Femur (tissue), 1 donor: ENCODE measurements around the gene DDA1.
A peak's percentile ranks its signal among the peaks of the same experiment; 100 is the strongest.

Source experiments
- DNase-seq: peaks from one replicate; pipeline ENCODE4 v3.0.0-alpha.2; 2017

The DDA1 gene

DNA sequence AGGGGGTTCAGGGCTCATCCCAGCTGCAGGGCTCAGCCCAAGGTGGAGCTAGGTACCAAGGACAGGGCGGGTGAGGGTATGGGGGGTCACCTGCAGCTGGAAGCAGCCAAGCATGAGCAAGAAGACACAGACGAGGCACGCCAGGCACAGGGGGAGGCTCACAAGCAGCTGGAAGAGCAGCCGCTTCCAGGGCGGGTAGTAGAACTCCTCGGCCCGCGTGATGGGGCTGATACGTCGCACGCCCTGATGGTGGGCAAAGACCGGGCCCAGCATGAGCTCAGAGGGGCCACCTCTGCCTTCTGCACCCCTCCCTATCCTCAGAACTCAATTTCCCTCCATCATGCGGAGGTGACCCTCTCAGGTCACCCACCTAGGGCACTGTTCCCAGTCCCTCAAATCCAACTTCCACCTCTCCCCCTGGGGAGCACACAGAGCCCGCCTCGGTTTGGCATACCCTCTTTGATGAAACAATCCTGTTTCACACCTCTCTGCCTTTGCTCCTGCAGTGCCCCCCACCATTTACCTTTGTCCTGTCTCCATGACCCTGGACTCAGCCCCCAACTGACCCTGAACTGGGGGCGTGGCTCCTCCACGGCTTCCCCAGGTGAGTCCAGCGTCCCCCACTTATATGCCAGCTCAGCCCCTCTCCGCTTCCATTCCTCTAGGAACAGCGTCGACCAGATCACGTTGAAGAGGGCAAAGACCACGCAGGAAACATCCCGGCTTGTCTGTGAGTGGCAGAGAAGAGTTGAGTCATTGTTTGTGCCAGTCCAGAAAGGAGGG, 21.1 kb downstream of the DDA1 start:
- DNase-seq, result no peak

DNA sequence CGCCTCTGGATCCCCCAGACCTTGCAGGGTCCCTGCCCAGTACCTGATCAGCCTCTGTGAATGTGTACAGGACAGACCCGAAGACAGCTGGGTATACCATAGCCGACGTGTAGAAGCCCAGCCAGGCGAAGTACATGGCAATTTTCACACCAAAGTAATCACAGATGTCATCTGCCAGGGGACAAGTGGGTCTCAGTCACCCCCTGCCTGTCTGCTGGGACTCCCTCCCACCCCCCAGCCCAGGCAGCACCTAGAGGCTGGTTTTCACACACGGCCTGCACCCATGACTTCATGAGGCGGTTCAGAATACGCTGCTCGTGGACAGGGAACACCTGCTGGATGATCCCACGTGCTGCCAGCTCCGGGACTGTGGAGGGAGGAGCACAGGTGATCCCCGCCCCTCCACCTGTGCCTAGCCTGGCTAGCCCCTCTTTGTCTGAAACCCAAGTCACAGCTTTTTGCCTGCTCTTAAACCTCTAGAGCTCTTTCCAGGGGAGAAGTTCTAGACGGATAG, 21.7 kb downstream of the DDA1 start:
- DNase-seq, result no peak

DNA sequence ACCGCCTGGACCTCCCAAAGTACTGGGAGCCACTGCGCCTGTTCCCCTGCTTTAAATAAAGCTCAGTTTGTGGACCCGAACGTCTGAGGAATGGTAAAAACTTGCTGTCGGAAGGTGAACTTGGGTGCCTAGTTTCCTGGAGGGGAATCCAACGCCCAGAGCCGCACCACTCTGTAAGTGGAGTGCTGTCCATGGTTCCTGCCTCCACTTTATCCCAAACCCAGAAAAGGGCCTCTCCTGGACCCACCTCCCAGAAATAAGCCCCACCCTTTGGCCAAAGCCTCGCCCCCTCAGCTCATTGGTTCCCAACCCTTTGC, 23.0 kb downstream of the DDA1 start:
- DNase-seq, result no peak

DNA sequence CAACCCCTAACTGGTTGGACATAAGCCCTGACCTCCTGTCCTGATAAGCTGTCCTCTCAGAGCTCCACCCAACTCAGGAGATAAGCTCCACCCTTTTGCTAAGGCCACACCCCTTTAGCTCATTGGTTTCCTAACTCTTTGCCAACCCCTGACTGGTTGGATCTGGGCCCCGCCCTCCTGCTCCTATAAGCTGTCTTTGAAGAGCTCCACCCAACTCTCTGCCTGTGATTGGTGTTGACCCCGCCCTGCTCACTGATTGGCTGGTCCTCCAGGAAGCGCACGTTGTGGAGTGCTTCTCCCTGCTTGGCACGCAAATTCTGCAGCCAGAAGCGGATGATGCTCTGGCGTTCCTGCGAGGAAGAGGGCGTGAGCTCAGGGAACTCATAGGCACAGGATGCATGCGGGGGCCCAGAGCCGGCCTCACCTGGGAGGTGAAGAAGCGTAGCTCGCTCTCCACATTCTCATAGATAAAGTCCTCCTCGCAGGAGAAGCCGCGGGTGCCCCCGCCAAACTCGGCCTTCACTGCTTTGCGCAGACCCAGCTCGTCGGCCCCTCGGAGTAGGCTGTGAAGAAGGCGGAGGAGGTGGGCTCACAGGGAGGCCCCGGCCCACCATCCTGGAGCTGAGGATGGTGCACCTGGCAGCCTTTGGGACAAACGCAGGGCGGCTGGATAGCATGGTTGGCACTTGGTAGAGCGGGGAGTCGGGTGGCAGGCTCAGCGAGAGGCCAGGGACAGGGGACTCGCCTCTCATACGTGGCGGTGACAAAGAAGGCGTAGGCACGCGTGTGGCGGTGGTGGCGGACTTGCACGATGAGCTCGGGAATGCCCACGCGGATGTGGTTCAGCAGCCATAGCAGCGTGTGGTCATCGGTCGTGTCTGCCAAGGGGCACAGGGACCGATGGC, 23.6 kb downstream of the DDA1 start:
- peak; percentile 37 for DNase-seq

DNA sequence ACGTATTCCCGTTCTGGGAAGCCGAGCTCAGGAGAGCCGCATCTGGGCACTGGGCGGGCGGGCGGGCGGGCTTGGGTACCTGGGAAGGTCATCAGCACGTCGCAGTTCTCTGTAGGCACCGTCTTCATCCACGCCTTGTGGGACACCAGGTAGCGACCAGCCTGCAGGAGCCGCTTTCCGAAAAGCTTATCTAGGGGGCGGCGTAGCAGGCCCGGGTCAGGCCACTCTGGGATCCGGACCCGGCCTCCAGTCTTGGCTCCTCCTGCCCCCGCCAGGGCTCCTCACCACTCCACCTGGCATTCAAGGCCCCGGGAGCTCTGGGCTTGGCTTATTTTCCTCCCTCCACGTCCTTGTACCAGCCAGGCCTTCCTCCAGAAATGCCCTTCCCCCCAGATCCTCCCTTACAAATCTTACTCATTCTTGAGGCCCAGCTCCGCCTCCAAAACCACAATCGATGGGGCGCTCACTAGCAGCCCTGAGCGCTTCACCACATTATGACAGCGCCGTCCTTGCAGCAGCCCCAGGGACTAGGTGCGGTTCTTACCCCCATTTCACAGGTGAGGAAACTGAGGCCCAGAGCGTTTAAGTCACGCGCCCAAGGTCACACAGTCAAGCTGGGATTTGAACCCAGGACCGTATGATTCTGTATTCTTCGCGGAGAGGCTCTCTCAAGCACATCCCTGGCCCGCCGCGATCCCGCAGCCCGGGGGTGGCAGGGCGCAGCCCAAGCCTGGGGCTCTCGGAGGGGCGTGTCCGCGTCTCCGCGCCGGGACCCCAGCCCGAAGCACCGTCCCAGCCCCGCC, 24.4 kb downstream of the DDA1 start:
- peak; percentile 58 for DNase-seq

DNA sequence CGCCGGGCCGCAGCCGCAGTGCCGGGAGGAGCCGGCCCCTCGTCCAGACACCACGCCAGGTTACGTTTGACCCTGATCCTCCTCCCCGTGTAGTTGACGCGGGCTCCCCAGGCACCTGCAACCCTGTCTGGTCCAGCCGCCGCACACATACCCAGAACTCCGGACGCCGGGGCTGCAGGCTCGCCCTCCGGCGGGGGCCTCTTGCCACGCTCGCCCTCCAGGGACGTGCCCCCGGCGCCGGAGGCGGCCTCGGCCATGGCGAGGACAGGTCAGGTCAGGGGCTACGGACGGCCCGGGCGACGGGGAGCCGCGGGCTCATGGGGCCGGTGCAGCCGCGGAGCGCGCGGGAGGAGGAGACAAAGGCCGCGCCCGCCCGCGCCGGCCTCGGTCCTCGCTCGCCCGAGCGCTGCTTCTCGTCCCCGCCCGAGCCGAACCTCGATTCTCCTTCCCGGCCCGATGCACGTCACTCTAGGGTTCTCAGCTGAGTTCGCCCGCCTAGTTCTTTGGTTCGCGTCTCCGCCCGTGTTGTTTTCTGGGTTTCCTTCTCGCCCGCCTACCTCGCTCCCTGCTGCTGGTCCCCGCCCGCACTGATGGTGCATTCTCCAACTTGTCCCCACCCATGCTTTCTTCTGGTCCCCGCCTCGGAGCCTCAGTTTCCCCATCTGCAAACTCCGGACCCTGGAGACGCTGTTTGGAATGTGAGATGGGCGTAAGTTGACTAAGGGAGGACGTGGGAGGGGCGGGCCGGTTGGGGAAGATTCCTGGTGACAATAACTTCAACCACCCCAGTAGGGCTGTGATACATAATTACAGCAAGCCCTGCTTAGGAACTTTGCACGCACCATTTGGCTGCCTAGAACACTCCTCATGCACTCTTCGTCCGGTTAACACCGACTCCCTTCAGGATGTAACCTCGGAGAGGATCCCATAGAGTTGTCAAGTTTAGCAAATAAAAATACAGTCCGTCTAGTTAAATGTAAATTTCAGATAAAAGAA, 25.3 kb downstream of the DDA1 start, which contains the start of gene ANO8:
ANO8 (minus strand) TSS at position 442 of the 996 bp plus-strand sequence; CDS start at position 257, 185 bp downstream.
- peak; percentile 97 for DNase-seq

DNA sequence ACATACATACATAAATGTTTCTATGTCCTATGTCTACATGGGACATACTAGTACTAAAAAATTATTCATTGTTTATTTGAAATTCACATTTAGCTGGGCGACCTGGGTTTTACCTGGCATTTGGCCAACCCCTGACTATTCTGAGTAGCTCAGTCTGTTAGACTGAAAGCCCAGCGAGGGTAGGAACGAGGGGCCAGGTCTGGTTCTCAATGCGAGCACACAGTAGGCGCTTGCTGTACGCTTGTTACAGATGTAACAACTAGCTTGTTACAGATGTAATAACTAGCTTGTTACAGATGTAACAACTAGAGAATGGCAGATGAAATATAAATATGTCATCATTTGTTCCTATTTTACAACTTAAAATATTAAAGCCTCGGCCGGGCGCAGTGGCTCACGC, 26.2 kb downstream of the DDA1 start:
- no peak for DNase-seq

DNA sequence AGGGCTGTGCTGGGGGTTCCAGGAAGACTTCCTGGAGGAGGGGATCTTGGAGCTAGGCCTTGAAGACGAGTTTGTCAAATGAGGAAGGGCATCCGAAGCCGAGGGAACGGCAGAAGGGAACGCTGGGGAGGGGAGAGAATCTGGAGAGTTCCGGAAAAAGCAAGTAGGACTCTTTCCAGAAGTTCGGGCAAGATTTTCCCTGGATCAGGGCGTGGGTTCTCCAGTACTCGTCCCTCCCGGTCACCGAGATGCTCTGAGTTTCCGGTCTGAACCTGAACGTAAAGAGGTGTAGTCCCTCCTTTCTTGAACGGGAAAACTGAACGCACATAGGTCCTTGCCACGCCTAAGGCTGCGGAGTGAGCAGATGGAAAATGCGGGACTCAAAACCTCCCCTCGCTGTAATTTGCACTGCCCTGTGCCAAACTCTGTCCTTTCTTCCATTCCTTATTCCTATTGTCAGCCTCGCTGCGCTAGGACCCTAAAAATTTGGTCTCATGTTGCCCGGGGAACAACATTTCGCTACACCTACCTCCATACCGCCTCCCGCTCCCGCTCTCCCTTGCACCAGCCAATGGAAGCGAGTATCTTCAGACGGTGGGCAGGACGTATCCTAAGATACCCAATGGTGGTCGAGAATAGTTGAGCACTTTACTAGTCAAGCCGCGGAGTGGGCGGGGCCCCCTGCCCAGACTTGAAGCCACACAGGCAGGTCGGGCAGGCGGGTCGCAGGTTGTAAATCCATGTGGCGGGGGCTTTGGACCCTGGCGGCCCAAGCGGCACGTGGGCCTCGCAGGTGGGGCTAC, 27.7 kb downstream of the DDA1 start, which contains the start of gene GTPBP3:
GTPBP3 (plus strand) TSS at position 682 of the 803 bp plus-strand sequence; CDS start at position 741, 59 bp downstream.
- peak; percentile 98 for DNase-seq

DNA sequence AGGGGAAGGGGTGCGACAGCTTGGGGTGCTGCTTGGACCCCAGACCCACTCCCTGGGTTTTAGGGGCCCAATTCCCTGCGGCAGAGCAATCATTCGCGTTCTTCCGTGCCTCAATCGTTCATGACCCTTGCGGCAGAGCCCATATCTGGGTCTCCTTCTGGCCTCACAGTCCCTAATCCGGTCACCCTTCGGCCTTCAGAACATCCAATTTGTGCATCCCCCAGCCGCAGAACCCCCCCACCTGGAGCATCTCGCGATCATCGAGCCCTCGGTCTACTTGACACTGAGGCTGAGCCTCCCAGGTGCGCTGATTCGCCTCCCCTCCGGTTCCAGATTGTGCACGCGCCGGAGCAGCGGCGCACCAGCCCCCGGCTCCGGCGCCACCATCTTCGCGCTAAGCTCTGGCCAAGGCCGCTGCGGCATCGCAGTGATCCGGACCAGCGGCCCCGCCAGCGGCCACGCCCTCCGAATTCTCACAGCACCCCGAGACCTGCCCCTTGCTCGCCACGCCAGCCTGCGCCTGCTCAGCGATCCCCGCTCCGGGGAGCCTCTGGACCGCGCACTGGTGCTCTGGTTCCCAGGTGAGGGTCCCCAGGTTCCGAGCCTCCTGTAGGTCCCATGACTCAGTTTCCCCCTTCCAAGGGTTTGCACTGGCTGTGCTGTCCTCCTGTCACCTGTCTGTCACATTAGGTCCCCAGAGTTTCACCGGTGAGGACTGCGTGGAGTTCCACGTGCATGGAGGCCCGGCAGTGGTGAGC, 28.5 kb downstream of the DDA1 start:
- peak; percentile 36 for DNase-seq

DNA sequence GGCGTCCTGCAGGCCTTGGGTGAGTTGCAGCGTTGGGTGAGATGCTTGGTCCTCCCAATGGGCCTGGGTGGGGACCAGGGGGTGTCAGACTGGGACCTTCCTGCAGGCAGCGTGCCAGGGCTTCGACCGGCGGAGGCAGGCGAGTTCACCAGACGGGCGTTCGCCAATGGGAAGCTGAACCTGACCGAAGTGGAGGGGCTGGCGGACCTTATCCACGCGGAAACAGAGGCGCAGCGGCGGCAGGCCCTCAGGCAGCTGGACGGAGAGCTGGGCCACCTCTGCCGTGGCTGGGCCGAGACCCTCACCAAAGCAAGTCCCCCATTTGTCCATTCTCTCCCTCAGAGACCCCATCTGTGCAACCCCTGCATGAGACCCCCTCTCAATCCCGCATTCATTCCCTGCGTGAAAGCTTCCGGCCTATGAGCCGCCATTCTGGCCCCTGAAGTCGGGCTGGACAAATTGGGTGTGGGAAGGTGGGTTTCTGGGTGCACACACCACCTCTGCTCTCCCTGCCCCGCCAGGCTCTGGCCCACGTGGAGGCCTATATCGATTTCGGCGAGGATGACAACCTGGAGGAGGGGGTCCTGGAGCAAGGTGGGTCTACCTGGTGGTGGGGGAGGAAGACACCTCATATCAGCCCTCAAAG, 29.2 kb downstream of the DDA1 start:
- peak; percentile 48 for DNase-seq

DNA sequence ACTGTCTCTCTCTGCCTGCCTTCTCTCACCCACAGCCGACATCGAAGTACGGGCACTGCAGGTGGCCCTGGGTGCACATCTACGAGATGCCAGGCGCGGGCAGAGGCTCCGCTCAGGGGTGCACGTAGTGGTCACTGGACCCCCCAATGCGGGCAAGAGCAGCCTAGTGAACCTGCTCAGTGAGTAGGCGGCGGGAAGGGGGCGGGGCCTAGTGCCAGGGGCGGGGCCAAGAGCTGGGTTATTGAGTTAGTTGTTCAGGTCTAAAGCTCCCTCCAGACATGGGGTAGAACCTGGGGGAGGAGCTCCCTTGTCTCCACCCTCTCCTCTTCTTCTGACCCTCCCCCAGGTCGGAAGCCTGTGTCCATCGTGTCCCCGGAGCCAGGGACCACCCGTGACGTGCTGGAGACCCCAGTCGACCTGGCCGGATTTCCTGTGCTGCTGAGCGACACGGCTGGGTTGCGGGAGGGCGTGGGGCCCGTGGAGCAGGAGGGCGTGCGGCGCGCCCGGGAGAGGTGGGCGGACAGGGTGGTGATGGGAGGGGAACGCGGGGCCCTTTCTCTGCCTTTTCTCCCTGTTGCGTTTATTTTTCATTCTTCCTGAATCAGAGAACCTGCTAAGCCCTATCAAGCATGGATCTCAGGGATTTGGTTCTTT, 29.9 kb downstream of the DDA1 start:
- peak; percentile 40 for DNase-seq

DNA sequence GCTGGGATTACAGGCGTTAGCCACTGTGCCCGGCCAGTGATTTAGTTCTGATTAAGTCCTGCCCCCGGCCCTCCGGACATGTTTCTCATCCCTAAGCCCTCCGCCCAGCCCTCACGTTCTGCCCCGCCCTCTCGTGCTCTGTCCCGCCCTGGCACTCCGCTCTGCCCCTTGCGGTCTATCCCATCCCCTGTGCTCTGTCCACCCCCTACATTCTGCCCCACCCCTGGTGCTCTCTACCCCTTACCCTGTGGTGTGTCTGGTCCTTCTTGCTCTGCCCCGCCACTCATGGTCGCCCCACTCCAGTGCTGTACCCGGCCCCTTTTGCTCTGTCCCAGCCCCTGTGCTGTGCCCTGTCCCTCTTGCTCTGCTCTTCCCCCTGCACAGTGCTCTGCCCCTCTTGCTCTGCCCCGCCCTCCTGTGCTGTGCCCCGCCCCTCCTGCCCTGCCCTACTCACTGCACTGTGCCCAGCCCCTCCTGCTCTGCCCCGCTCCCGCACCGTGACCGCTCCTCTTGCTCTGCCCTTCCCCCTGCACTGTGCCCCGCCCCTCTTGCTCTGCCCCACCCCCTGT, 31.0 kb downstream of the DDA1 start:
- DNase-seq, result peak; percentile 45

DNA sequence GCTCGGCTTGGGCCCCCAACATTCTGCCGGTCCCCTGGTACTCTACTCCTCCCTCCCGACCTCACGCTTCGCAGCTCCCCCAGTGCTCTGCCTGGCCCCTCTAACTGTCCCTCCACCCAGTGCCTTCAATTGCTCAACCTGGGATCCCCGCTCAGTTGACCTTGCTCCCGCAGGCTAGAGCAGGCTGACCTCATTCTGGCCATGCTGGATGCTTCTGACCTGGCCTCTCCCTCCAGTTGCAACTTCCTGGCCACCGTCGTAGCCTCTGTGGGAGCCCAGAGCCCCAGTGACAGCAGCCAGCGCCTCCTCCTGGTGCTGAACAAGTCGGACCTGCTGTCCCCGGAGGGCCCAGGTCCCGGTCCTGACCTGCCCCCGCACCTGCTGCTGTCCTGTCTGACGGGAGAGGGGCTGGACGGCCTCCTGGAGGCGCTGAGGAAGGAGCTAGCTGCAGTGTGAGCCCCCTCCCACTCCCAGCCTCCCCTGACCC, 31.6 kb downstream of the DDA1 start:
- DNase-seq, result no peak

DNA sequence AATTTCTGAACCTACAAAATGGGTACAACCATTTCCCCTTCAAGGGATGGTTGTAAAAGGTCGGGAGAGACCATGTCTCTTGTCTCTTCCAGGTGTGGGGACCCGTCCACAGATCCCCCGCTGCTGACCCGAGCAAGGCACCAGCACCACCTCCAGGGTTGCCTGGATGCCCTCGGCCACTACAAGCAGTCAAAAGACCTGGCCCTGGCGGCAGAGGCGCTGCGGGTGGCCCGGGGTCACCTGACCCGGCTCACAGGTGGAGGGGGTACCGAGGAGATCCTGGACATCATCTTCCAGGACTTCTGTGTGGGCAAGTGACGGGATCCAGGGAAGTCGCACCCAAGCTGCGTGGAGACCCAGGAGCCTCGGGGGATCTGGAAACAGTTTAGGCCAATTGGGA, 32.0 kb downstream of the DDA1 start:
- no peak for DNase-seq

DNA sequence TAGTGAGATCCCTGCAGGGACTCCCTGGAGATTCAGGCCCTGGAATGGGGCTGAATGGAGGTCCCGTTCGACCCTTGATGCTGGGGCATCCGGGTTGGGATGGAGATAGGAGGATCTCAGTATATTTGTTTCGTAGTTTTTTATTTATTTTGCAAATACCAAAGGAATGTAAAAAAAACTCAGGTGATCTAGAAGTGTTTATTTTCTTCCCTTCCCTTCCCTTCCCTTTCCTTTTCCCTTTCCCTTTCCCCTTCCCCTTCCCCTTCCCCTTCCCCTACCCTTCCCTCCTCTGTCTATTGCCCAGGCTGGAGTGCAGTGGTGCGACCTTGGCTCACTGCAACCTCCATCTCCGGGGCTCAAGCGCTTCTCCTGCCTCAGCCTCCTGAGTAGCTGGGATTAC, 32.5 kb downstream of the DDA1 start:
- DNase-seq, result no peak

DNA sequence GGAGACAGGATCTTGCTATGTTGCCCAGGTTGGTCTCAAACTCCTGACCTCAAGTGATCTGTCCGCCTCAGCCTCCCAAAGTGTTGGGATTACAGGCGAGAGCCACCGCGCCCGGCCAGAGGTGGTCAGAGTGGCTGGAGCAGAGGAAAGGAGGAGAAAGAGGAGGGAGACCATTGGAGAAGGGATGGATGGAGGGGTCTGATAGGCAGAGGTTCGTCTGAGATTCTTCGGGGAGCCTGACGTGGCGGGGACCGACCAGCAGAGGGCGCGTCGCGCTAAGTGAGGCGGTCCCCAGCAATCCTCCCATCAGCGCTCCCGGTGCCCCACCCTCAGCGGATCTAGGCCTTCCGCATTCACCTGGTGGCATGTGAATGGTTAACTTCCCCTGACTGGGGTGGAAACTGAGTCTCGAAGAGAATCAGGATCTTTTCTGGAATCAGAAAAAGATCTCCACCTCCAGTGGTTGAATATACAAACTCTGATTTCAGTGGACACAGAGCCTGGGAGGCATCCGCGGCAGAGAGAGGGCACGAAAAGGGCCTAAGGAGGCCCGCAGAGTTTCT, 36.8 kb downstream of the DDA1 start:
- peak; percentile 79 for DNase-seq

DNA sequence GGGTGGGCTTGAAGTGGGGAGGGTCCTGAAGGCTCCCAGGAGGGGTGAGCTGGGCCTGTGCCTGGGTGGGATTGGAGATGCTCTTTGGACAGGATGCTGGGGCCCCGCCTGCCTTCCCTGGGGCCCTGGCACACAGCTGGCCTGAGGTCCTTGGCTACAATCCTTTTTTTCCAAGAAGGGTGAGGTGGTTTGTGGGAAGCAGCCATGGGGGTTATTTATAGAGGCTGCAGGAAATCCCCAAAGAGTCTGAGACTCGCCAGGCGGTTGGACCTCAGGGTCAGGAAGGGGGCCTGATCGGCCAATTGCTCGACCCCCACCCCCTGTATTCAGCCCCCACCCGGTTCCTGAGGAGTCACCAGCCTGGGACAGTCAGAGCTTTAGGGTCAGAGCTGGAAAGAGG, 38.0 kb downstream of the DDA1 start:
- DNase-seq, result peak; percentile 72

DNA sequence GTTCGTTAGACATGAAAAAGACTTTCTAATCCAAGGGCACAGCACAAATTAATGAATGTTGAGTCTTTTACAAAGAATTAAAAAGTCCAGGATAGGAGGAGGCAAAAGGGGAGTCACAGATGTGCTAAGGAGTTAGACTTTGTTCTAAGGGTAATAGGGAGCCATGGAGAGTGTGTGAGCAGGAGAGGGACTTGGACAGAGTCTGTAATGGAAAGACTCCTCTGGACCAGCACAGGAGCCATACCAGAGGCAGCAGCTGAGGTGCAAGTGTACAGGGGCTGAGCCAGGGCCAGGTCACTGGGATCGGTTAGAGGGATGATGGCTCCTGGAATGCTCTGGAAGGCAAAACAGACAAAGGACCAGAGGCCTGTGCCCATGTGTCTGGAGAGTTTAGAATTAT, 38.5 kb downstream of the DDA1 start:
- no peak for DNase-seq
